ENCODE measurements around the gene PSMD5.

DNA sequence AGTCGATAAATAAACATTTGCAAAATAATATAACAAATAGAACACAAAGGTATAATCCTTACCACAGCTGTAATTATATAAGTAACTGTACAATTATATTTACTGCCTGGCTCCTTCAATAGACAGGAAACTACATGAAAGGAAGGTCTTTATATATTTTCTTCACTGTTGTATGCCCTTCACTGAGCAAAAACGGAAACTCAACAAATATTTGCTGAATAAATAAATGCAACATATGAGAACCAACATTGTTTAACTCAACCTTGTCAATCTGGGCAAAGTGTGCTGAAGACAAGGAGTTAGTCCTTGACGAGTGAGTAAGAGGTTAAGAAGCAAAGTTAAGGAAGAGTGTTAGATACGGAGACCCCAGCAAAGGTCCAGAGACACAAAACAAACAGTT, 22.6 kb downstream of the PSMD5 start:
- TF ChIP-seq, protein P1, sequence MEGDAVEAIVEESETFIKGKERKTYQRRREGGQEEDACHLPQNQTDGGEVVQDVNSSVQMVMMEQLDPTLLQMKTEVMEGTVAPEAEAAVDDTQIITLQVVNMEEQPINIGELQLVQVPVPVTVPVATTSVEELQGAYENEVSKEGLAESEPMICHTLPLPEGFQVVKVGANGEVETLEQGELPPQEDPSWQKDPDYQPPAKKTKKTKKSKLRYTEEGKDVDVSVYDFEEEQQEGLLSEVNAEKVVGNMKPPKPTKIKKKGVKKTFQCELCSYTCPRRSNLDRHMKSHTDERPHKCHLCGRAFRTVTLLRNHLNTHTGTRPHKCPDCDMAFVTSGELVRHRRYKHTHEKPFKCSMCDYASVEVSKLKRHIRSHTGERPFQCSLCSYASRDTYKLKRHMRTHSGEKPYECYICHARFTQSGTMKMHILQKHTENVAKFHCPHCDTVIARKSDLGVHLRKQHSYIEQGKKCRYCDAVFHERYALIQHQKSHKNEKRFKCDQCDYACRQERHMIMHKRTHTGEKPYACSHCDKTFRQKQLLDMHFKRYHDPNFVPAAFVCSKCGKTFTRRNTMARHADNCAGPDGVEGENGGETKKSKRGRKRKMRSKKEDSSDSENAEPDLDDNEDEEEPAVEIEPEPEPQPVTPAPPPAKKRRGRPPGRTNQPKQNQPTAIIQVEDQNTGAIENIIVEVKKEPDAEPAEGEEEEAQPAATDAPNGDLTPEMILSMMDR (conservative IDR thresholded peaks at IDR 0.05 in 1 of 2, IDR thresholded peaks at IDR 0.05 in 1 of 2; ENCODE audit: extremely low read depth in 1 of 2, insufficient read depth in 1 of 2, low read depth in 1 of 2, low read length in 2 of 2), result no peak
- TF ChIP-seq EZH2 (IDR thresholded peaks at IDR 0.05; ENCODE audit: borderline replicate concordance, low read length), result no peak

All from mammary epithelial cell (primary cell).